DND-41 (cell line): ENCODE results near the gene SNTG2.

Experiments used
- EZH2 ChIP-seq: IDR thresholded peaks from 3 replicates; pipeline ENCODE4 v1.6.1; 2012; ENCODE audit warnings: borderline replicate concordance, low read depth, mild to moderate bottlenecking, moderate library complexity, low read length, inconsistent platforms; ENCODE audit not compliant: severe bottlenecking
- TF ChIP-seq, protein P1 (sequence below): IDR thresholded peaks from 2 replicates; pipeline ENCODE4 v1.5.1; 2012; ENCODE audit warnings: borderline replicate concordance, low read length, moderate library complexity, mild to moderate bottlenecking; ENCODE audit not compliant: poor library complexity, severe bottlenecking; ENCODE audit errors: extremely low read depth

DNA sequence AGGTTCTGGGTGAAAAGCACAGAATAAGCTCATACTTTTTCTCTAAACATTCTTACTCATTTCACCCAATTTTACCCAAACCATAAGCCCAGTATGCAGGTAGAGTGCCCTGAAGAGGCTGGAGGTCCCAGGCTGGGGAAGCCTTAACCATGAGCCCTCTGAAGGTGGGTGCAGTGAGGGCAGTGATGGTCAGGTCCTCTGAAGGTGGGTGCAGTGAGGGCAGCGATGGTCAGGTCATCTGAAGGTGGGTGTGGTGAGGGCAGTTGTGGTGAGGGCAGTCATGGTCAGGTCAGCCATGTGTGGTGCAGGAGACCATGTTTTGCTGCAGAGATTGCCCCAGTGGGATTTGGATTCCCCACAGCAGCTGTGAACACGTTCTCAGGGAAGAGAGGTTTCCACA is 148.8 kb downstream of the SNTG2 start:
- TF ChIP-seq, protein P1, sequence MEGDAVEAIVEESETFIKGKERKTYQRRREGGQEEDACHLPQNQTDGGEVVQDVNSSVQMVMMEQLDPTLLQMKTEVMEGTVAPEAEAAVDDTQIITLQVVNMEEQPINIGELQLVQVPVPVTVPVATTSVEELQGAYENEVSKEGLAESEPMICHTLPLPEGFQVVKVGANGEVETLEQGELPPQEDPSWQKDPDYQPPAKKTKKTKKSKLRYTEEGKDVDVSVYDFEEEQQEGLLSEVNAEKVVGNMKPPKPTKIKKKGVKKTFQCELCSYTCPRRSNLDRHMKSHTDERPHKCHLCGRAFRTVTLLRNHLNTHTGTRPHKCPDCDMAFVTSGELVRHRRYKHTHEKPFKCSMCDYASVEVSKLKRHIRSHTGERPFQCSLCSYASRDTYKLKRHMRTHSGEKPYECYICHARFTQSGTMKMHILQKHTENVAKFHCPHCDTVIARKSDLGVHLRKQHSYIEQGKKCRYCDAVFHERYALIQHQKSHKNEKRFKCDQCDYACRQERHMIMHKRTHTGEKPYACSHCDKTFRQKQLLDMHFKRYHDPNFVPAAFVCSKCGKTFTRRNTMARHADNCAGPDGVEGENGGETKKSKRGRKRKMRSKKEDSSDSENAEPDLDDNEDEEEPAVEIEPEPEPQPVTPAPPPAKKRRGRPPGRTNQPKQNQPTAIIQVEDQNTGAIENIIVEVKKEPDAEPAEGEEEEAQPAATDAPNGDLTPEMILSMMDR: no peak
- no peak for TF ChIP-seq EZH2
